Natural killer cell treated with Interleukin-12 subunit alpha and Interleukin-12 subunit beta and Interleukin-15 and Interleukin-18, amount 100 ng/mL, for 72 hours (primary cell): ENCODE data around the gene SLAMF8. TPM values are rescaled to one million over a fixed set of nuclear protein-coding genes. Genes with fewer than 3 reads are reported as not detected.

Experiments used
- ATAC-seq, 2 donors: fragments of 150-1000 bp; cut with Tn5 transposase in 1 of 2; sonication (Bioruptor Pico), chemical (Tn5 transposase) in 1 of 2; 2 replicates each; pipeline ENCODE4 v1.10.0; 2021
- DNase-seq: peaks from one replicate; pipeline ENCODE4 v3.0.0; 2022; ENCODE audit warnings: low spot score
- H3K27ac Mint-ChIP-seq, 2 donors: 1 replicate in 1 of 2; 2 replicates in 1 of 2; pipeline ENCODE4 v1.8.0; 2022; ENCODE audit warnings: mixed read lengths in 2 of 2, mild to moderate bottlenecking in 1 of 2, moderate library complexity in 1 of 2
- H3K27me3 Mint-ChIP-seq, 2 donors: 1 replicate in 1 of 2; 2 replicates in 1 of 2; pipeline ENCODE4 v1.8.0; 2022; ENCODE audit warnings: mixed read lengths in 2 of 2
- H3K36me3 Mint-ChIP-seq: one replicate; pipeline ENCODE4 v1.8.0; 2022; ENCODE audit warnings: mixed read lengths
- H3K4me1 Mint-ChIP-seq, 2 donors: 1 replicate in 1 of 2; 2 replicates in 1 of 2; pipeline ENCODE4 v1.8.0; 2022; ENCODE audit warnings: low read depth in 2 of 2, mixed read lengths in 2 of 2, mild to moderate bottlenecking in 1 of 2
- H3K4me3 Mint-ChIP-seq: one replicate; pipeline ENCODE4 v1.8.0; 2022; ENCODE audit warnings: mixed read lengths
- H3K9me3 Mint-ChIP-seq: 2 replicates; pipeline ENCODE4 v1.8.0; 2022; ENCODE audit warnings: mixed read lengths
- total RNA-seq, 2 donors: library from RNA; stranded (reverse); gene quantifications; one replicate each; pipeline ENCODE4 v1.2.3, GENCODE V29; 2022

Gene SLAMF8
- total RNA-seq, 2 donors from 2014 or later: 0.29 to 2.1 TPM

DNA sequence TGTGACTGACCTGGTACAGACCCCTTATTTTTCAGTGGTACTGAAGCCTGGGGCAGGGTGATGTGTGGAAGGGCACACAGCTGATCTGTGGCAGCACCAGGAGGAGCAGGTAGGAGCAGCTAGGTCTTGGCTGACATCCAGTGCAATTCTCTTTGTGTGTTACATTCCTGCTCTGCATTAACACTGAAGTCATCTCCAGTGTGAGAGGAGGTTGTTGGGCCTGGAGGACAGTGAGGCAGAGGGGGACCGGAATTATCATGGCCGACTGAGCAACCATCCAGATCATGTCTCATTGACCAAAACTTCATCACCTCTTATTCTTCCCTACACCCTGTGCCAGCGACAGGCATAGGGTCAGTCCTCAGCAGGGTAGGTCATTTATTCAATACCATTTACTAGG, 1.5 kb downstream of the SLAMF8 start:
- ATAC-seq (no peak), DNase-seq (no peak)
- Mint-ChIP-seq H3K4me3 (peak overlapping the region; percentile 77), H3K27me3 (peaks cover 8 to 24% of the 10 kb centered on the region in 2 donors), H3K9me3 (no peaks in the 10 kb centered on the region), H3K27ac (peak overlapping the region in 1 of 2 donors; percentile 95), H3K36me3 (peaks cover 10% of the 10 kb centered on the region), H3K4me1 (peaks cover 69 to 71% of the 10 kb centered on the region in 2 donors)

DNA sequence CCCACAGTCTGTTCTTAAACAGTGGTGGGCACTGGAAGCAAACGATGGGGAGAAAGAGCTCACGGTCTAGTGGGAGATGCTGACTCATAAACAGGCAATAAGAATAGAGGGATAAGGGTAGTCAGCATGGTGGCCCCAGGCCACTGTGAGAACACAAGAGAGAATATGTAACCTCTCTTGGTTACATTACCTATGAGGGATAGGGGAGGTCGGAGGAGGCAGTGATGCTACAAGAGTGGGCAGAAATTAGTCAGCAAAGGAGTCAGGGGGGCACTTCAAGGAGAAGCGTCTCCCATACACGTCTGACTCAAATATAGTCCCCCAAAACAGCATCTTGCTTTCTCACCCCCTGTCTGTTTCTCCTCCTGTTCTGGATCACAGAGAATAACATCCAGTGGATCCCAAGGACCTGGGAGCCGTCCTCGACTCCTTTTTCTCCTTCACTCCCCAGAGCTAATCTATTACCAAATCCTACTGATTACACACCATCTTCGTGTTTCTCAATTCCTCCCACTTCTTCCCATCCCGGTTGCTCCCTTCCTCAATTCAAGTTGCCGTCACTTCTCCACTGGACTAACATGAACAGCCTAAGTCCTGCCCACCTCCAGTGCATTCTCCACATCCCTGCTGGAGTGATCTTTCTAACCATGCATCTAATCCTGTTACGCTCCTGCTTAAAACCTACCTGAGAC, 2.1 kb downstream of the SLAMF8 start:
- Mint-ChIP-seq H3K4me3 (peak overlapping the region; percentile 77), H3K9me3 (no peaks in the 10 kb centered on the region), H3K36me3 (peaks cover 13% of the 10 kb centered on the region), H3K27ac (peak overlapping the region; percentile 8 to 95), H3K27me3 (peaks cover 8 to 29% of the 10 kb centered on the region in 2 donors), H3K4me1 (peaks cover 64 to 66% of the 10 kb centered on the region in 2 donors)
- ATAC-seq: no peak
- no peak for DNase-seq

GRCh38 chr1:159829273-159829634, 2.6 kb downstream of the SLAMF8 start:
- peaks cover 58 to 60% of the 10 kb centered on the region in 2 donors for H3K4me1 Mint-ChIP-seq
- H3K36me3 Mint-ChIP-seq: peaks cover 15% of the 10 kb centered on the region
- H3K9me3 Mint-ChIP-seq: no peaks in the 10 kb centered on the region
- peak overlapping the region; percentile 8 to 15 for H3K27ac Mint-ChIP-seq
- H3K27me3 Mint-ChIP-seq: peaks cover 8 to 30% of the 10 kb centered on the region in 2 donors
- no peak for DNase-seq
- no peak for ATAC-seq
- peak overlapping the region; percentile 44 for H3K4me3 Mint-ChIP-seq

DNA sequence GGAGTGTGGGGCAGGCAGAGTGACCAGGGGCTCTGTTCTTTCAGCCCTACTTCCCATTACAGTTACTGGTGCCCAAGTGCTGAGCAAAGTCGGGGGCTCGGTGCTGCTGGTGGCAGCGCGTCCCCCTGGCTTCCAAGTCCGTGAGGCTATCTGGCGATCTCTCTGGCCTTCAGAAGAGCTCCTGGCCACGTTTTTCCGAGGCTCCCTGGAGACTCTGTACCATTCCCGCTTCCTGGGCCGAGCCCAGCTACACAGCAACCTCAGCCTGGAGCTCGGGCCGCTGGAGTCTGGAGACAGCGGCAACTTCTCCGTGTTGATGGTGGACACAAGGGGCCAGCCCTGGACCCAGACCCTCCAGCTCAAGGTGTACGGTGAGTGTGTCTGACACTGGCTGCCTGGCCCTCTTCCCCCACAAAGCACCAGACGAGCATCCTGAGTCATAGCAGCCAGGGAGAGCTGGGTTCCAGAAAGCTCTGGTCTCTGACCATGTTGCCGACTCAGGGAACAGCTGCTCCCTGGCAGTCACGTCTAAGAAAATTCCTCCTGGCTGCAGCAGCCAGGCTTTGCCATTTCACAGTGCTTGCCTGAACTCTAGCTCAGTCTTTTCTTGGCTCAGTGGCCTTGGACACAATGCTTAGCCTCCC, 3.3 kb downstream of the SLAMF8 start:
- Mint-ChIP-seq H3K4me1 (peaks cover 51 to 53% of the 10 kb centered on the region in 2 donors), H3K9me3 (no peaks in the 10 kb centered on the region), H3K27ac (peak overlapping the region in 1 of 2 donors; percentile 8)

GRCh38 chr1:159830722-159831121, 4.0 kb downstream of the SLAMF8 start:
- no peak overlapping the region for H3K27ac Mint-ChIP-seq
- no peak for DNase-seq
- H3K4me1 Mint-ChIP-seq: peaks cover 44 to 46% of the 10 kb centered on the region in 2 donors
- no peak overlapping the region for H3K4me3 Mint-ChIP-seq
- no peaks in the 10 kb centered on the region for H3K9me3 Mint-ChIP-seq
- H3K27me3 Mint-ChIP-seq: peaks cover 8 to 23% of the 10 kb centered on the region in 2 donors
- peaks cover 15% of the 10 kb centered on the region for H3K36me3 Mint-ChIP-seq
- no peak for ATAC-seq

More for the DNA sequence above, 3.3 kb downstream of the SLAMF8 start:
- DNase-seq: no peak
- Mint-ChIP-seq H3K27me3 (peaks cover 8 to 27% of the 10 kb centered on the region in 2 donors), H3K4me3 (no peak overlapping the region), H3K36me3 (peaks cover 15% of the 10 kb centered on the region)
- ATAC-seq: no peak

DNA sequence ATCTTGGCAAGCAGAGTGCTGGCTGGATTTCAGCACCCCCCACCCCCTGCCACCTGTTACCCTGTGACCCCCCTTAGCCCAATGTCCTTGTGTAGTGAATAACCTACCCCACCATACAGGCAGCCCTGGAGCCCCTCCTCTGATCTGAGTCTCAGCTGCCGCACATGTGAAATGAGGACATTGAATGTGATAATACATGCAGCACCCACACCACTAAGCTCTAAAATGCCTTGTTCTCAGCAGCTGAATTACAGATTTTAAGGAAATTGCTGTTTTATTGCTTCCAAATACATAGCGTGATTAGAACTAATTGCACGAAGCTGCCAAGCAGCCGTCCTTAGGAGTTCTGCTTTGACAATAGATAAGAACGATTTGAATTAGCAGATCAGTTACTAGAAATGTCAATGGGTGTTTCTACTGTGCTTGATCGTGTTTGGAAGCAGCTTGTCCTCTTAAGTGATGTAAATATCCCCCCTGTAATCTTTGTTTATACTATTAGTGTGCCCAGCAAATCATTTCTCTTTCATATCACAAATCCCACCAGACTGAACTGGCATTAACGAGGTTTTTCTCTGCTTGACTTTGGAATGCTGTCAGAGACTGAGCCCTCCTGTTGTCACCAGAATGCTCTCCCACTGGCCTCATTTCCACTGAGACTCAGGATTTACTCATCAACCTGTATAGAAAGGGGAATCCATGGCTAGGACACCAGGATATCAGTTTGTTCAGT, 4.9 kb downstream of the SLAMF8 start:
- Mint-ChIP-seq H3K27me3 (peaks cover 8 to 24% of the 10 kb centered on the region in 2 donors), H3K27ac (no peak overlapping the region), H3K36me3 (peaks cover 15% of the 10 kb centered on the region), H3K9me3 (no peaks in the 10 kb centered on the region), H3K4me3 (no peak overlapping the region), H3K4me1 (peaks cover 36 to 37% of the 10 kb centered on the region in 2 donors)
- ATAC-seq (no peak), DNase-seq (no peak)

DNA sequence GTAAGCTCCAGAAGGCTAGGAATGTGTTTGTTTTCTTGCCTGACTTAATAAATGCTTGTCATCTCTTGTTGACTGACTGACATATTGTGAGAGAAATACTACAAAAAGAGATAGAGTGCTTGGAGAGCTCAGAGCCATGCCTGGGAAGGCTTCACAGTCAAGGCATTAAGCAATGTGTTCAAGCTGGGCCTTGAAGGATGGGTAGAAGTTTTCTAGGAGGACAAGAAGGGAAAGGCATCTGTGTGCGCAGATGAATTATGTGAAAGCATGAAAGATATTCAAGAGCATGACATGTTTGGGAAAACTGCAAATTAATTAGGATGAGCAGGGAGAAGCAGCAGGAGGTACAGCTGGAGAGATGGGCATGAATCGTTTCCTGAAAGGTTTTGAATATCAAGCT, 5.6 kb downstream of the SLAMF8 start:
- DNase-seq (no peak), ATAC-seq (no peak)
- H3K9me3 Mint-ChIP-seq: no peaks in the 10 kb centered on the region
- no peak overlapping the region for H3K27ac Mint-ChIP-seq
- peaks cover 15% of the 10 kb centered on the region for H3K36me3 Mint-ChIP-seq
- no peak overlapping the region for H3K4me3 Mint-ChIP-seq
- H3K27me3 Mint-ChIP-seq: peaks cover 8 to 26% of the 10 kb centered on the region in 2 donors
- H3K4me1 Mint-ChIP-seq: peaks cover 30 to 31% of the 10 kb centered on the region in 2 donors

- peaks cover 5 to 11% of the 10 kb centered on the region in 2 donors for H3K4me1 Mint-ChIP-seq
- H3K27ac Mint-ChIP-seq: no peak overlapping the region
These were observed 8.7 kb downstream of the SLAMF8 start for GRCh38 chr1:159835356-159835755.

DNA sequence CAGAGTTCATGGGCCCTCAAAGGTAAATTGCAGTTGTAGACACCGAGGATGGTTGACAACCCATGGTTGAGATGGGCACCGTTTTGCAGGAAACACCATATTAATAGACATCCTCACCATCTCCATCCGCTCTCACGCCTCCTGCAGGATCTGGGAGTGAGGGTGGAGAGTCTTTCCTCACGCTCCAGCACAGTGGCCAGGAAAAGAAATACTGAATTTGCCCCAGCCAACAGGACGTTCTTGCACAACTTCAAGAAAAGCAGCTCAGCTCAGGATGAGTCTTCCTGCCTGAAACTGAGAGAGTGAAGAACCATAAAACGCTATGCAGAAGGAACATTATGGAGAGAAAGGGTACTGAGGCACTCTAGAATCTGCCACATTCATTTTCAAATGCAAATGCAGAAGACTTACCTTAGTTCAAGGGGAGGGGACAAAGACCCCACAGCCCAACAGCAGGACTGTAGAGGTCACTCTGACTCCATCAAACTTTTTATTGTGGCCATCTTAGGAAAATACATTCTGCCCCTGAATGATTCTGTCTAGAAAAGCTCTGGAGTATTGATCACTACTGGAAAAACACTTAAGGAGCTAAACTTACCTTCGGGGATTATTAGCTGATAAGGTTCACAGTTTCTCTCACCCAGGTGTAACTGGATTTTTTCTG, 9.3 kb downstream of the SLAMF8 start:
- DNase-seq (no peak), ATAC-seq (no peak)
- peaks cover 4 to 10% of the 10 kb centered on the region in 2 donors for H3K4me1 Mint-ChIP-seq
- H3K36me3 Mint-ChIP-seq: peaks cover 5% of the 10 kb centered on the region
- H3K27ac Mint-ChIP-seq: no peak overlapping the region
- no peaks in the 10 kb centered on the region for H3K9me3 Mint-ChIP-seq
- no peak overlapping the region for H3K4me3 Mint-ChIP-seq
- peaks cover 0 to 20% of the 10 kb centered on the region in 2 donors for H3K27me3 Mint-ChIP-seq

More at GRCh38 chr1:159835356-159835755, 8.7 kb downstream of the SLAMF8 start:
- DNase-seq: no peak
- Mint-ChIP-seq H3K9me3 (no peaks in the 10 kb centered on the region), H3K36me3 (peaks cover 5% of the 10 kb centered on the region), H3K4me3 (no peak overlapping the region), H3K27me3 (peaks cover 0 to 21% of the 10 kb centered on the region in 2 donors)
- no peak for ATAC-seq

DNA sequence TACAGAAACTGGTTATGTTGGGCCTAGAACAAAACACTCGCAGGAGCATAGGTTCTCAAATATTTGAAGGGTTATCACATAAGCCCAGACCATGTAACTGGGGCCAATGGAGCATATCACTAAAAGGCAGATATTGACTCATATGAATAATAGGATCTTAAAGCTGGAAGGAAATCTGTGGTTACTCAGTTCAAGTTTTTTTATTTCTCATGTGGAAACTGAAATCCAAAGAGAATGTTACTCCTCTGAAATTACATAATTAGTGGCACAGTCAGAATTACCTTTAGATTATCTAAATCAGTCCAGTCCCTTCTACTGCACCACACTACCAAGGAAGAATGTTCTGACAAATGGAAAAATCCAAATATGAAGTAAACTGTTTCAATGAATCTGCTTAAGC, 12.0 kb downstream of the SLAMF8 start:
- Mint-ChIP-seq H3K27ac (no peak overlapping the region), H3K9me3 (no peaks in the 10 kb centered on the region), H3K4me1 (peaks cover 4 to 12% of the 10 kb centered on the region in 2 donors), H3K27me3 (peaks cover 11 to 15% of the 10 kb centered on the region in 2 donors), H3K4me3 (no peak overlapping the region), H3K36me3 (peaks cover 2% of the 10 kb centered on the region)
- DNase-seq (no peak), ATAC-seq (no peak)

DNA sequence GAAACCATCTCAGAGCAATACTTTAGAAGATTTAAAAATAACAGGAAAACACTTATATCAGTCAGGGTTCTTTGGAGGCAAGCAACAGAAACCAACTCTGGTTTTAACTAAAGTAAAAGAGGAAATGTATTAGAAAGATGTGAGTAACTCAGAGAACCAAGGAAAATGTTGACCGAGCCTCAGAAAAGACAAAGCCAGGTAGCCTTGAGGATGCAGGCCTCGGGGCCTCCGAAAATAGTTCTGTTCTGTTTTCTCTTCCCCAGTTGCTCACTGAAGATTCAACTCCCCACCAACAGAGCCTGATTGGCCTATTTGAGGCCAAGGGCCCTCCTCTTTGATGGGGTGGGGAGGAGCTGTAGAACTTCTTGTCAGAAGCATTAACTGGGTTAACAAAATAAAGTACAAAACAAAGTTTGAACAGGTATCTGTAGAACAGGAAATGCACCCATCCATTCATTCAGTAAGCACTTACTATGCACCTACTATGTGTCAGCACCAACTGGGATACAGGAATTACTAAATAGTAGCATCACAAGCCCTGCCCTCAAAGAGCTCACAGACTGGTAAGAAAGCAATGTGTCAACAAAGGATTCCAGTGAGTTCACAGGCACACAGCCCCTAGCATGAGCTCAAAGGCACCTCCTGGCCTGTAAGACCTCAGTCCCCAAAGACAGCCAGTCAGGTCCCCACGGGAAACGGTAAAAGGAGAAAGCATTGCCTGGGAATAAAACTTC, 12.6 kb downstream of the SLAMF8 start:
- no peaks in the 10 kb centered on the region for H3K36me3 Mint-ChIP-seq
- DNase-seq (no peak), ATAC-seq (no peak)
- peaks cover 16 to 17% of the 10 kb centered on the region in 2 donors for H3K27me3 Mint-ChIP-seq
- H3K4me1 Mint-ChIP-seq: peaks cover 4 to 12% of the 10 kb centered on the region in 2 donors
- no peaks in the 10 kb centered on the region for H3K9me3 Mint-ChIP-seq
- H3K27ac Mint-ChIP-seq: no peak overlapping the region
- H3K4me3 Mint-ChIP-seq: no peak overlapping the region

DNA sequence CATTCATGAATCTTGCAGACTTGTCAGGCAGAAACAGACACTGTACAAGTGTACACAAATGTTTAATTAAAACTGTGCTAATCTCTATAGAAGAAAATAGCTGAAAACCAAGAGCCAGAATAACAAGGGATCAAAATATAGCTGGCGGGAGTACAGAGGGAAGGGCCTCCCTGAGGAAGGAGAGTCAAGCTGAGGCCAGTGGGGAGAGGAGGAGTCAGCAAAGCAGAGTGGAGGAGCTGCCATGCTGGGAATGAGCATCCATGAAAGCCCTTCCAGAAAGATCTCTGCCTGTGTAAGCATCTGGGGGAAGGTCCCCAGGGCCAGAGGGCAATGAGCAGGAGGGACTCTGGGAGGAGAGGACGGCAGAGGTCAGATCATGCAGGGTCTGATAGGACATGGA, 15.1 kb downstream of the SLAMF8 start:
- Mint-ChIP-seq H3K27me3 (peaks cover 24 to 26% of the 10 kb centered on the region in 2 donors), H3K27ac (no peak overlapping the region), H3K4me1 (peaks cover 4 to 13% of the 10 kb centered on the region in 2 donors), H3K9me3 (no peaks in the 10 kb centered on the region), H3K4me3 (no peak overlapping the region), H3K36me3 (no peaks in the 10 kb centered on the region)
- DNase-seq (no peak), ATAC-seq (no peak)

DNA sequence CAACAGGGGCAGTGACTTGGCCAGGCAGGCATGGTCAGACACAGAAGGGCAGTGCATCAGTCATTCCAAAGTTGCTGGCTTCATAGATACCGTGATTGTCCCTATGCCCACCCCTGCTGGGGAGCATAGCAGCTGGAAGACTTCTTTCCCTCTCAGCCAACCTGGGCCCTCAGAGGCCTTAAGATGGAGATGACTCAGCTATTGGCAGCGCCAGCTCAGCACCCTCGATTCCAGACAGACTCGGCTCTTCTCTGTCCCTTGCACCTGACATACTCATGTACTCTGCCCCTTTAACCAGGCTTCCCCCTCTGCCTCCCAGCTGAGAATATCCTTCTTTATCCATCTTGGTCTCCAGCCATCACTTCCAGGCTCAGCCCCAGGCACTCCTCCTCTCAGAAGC, 16.8 kb downstream of the SLAMF8 start:
- ATAC-seq: no peak
- H3K27ac Mint-ChIP-seq: no peak overlapping the region
- no peaks in the 10 kb centered on the region for H3K9me3 Mint-ChIP-seq
- H3K4me3 Mint-ChIP-seq: no peak overlapping the region
- H3K36me3 Mint-ChIP-seq: no peaks in the 10 kb centered on the region
- H3K4me1 Mint-ChIP-seq: peaks cover 4 to 15% of the 10 kb centered on the region in 2 donors
- no peak for DNase-seq
- peaks cover 24 to 28% of the 10 kb centered on the region in 2 donors for H3K27me3 Mint-ChIP-seq
